GM12892 (cell line): ENCODE data around the gene RBFOX2.

Source experiments
- POLR2A ChIP-seq: IDR thresholded peaks from 2 replicates; pipeline ENCODE4 v1.6.1; 2011; ENCODE audit warnings: low read depth, low read length, control low read depth
- POLR2AphosphoS5 ChIP-seq: IDR thresholded peaks from 2 replicates; pipeline ENCODE4 v1.6.1; 2011; ENCODE audit warnings: low read depth, low read length, control low read depth
- TAF1 ChIP-seq: IDR thresholded peaks from 2 replicates; pipeline ENCODE4 v1.6.1; 2011; ENCODE audit warnings: low read depth, mild to moderate bottlenecking, control low read depth, low read length, borderline replicate concordance

- no peak for TF ChIP-seq POLR2A
- TF ChIP-seq POLR2AphosphoS5: no peak
- TF ChIP-seq TAF1: no peak
These were observed 271.9 kb downstream of the RBFOX2 start for GRCh38 chr22:35756722-35757121.
